Measurements from ENCODE around the gene KCND3.
"Not testable (repeated sequence)": the region's sequence is repeated elsewhere in the genome, so short reads cannot be mapped to it uniquely, and the experiment has no call there.

The KCND3 gene

DNA sequence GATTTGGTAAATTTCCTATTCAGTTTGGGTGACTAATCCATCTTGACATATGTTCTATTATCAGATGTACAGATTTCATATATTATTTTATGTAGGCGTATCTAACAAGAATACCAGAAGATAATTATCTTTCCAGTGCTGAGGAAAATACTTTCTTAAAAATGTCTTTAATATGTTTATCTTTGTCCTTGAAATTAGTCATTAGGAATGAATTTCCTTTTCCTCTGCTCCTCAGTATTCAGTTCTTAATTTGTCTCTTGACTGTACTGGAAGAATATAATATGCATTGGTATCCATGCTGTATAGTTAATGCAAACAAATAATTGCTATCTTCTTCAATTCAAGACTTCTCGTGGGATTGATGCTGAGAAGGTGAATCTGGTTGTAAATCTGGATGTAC lies 227.1 kb downstream of the KCND3 start:
- no peak for DNase-seq

DNA sequence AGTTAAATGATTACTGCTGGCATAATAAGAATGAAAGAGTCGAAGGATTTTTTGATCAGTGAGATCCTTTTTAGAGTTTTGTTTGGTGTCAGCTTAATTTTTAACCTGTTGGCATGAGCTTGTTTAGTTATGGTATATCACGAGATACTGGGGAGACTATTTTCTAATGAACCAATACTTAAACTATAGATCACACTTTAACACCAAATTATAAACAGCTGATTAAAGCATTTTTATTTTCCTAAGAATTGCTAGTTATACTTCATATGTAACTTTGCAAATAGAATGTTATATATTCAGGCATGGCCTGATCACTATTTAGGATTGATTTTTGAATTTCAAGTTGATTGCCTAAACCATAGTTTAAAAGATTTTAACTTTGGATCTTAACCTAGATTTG lies 227.8 kb downstream of the KCND3 start:
- DNase-seq = no peak

DNA sequence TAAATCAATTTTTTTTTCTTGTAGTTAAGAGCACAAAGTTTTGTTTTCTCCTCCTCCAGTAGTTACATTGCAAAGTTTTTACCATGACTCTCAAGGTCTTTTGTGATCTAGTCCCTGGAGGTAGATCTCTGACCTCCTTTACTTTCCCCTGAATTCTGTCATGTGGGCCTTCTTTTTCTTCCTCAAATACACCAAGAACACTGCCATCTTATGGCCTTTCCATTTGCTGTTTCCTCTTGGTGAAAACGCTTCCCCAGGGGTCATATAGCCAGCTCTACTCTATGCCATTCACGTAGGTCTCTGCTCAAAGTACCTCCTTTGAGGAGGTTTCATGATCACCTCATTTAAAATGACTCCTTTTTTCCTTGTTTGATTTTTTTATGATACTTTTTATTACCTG lies 231.1 kb downstream of the KCND3 start:
- DNase-seq = no peak

DNA sequence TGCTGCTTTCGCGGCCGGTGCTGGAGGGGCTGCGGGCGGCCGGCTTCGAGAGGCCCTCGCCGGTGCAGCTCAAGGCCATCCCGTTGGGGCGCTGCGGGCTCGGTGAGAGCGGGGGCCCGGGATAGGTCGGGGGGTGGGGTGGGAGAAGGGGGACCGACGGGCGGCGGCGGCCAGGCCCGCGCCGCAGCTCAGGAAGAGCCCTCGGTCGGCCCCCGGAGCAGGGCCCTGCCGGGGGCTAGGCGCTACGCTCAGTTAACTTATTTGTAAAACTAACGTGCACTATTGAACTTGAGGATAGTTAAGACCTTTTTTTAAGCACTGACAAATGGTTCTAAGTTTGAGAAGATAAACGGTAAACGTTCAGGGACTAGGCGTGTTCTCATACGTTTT lies 233.3 kb downstream of the KCND3 start:
- no peak for DNase-seq

DNA sequence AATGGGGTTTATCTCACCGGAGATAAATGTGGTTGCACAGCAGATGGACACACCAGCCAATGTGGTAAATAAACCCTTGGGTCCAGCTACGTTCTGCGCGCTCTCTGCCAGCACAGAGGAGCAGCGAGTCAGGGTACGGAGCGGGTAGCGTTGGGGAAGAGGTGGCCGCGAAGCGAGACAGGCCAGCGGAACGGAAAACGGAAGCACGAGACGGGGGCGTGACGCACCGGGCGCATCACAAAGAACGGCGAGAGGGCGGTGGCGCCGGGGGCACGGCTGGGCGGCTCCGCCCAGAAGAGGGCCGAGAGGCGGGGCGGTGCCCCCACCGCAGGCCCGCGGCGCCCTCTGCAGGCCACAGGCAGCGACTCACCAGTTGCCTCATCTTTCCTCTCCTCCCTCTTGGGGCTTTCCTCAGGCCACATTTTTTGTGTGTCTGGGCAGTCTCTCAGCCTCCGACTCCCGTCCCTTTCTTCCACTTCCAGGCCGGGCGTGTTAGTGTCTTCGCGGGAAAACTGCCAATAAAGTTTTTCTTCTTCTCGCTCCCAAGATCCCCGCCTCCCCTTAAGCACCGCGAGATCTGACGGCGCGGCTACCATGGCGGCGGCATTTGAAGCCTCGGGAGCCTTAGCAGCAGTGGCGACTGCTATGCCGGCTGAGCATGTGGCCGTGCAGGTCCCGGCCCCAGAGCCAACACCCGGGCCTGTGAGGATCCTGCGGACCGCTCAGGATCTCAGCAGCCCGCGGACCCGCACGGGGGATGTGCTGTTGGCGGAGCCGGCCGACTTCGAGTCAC lies 233.9 kb downstream of the KCND3 start, which contains the start of gene DDX20:
TSS of gene DDX20 (plus strand) at position 571 of the 793 bp plus-strand sequence. CDS start at position 595, 24 bp downstream.
- peak; percentile 90 for DNase-seq

DNA sequence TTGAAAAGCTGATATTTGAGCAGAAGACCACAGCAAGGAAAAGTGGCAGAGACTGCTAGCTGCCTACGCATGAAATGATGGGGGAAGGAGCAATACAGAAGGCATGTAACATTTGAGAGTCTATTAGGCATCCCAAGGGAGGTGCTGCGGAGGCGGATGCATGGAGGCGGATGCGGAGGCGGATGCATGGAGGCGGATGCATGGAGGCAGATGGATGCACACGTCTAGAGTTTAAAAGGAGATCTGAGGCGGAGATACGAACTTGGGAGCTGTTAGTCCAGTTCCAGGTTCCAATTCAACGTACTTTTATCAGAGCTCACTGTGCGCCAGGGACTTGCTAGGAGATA lies 234.5 kb downstream of the KCND3 start:
- DNase-seq = no peak

DNA sequence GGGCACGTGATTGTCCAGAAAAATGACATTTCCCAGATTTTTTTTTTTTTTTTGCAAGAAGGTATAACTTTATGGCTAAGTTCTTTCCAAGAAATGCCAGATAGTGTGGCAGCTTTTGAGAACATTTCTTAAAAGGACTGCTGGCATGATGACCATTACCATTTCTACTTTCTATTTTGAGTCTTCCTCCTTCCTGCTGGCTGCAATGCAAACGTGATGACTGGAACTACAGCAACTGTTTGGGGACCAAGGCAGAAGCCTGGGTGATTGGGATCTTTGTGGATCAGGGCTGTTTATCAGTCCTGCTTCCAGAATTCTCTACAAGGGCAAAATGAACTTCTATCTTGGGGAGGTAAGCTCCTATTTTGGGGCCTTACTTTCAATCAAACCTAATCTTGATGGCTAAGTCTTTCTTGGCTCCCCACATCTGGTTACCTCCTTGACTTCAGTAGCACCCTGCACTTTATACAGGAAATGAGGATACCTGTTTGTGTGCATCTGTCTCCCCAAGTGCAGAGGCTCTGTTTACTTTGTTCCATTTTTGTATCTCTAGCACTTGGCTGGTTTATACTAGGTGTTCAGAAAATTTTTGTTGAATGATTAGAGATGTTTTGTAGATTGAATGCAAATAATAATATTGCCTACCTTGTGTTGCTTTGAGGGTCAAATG lies 237.4 kb downstream of the KCND3 start:
- DNase-seq = no peak

DNA sequence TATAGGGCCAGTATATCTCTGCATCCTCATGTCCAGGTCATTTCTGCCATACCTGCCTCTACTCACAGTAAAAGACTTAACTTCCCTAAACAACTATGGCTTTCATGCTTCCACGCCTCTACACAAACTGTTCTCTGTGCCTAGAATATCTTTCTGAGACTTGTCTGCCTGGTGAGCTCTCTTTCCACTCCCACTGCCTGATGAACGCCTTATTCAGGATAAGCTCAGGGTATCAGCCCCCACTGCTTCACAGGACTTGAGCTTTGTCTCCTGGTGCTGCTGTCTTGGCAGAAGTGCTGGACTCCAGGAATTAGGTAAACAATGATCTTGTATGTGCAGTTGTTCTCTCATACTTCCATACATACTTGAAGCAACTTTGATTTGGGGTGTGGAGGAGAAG lies 238.6 kb downstream of the KCND3 start:
- DNase-seq = no peak

DNA sequence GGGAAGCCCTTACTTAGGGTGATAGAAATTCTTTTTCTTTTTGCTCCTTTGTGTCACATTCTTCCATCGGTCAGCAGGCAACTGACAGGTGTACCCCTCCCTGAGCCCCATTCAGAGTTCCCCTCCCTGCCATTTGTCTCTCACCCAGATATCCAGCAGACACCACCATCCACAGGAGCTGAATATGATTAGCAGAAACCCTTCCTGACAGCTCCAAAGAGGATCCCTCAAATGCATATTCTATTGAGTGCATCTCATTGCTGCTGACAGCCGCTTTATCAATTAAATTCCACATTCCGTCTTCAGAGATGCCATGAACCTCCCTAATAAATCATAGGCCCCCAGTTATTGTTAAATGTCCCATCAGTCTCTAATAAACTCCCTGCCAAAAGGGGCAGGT lies 239.8 kb downstream of the KCND3 start:
- no peak for DNase-seq

DNA sequence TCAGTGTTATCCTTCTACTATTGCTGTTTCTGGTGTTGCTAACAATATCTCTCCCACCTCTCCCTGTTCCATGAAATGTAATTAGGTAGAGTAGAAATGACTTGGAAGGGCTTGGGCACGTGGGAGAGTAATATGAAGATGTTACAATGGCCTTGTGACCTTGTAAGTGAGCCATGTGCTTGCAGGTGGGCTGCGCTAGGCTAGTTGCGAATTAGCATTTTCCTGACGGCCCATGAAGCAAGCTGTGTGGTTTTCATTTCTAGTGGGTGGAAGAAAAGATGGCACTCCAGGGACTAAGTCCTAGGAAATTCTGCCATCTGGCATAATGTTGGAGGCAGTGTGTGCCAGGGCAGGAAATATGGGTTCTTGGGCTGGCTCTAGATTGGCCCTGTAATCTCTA lies 241.5 kb downstream of the KCND3 start:
- DNase-seq = no peak

DNA sequence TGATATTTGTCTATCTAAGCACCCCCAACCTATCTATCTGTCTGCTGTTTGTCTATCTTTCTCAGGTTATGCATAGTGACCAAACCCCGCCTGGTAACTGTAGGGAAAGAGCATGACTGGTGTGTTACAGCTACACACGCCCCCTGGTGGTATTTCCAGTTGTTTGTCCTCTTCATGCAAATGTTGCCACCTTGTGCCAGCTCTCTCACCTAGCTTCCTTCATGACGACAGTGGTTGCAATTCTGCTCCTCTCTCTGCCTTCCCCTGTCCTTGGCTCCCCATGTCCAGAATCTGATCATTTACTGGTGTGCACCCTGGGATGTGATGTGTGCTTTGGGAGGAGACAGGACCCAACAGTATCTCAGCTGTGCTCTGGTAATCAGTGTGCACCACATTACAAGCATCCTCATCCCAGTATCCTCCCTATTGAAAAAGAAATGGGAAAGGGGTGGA lies 242.2 kb downstream of the KCND3 start:
- no peak for DNase-seq

DNA sequence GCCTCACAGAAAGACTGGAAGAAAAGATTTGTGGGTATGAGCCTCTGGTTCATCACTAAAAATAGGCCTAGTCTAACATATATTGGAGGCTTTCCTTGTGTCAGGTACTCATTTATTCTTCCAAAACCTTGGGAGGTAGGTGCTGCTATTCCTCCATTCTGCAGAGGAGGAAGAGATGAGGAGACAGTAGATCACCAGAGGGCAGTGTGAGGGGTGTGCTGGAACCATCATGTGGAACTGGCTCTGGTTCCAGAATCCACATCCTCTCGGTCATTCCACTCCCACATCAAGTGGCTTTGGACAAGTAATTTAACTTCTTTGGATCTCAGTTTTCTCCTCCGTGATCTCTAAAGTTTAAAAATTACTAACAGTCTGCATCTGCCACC lies 242.9 kb downstream of the KCND3 start:
- DNase-seq = no peak

DNA sequence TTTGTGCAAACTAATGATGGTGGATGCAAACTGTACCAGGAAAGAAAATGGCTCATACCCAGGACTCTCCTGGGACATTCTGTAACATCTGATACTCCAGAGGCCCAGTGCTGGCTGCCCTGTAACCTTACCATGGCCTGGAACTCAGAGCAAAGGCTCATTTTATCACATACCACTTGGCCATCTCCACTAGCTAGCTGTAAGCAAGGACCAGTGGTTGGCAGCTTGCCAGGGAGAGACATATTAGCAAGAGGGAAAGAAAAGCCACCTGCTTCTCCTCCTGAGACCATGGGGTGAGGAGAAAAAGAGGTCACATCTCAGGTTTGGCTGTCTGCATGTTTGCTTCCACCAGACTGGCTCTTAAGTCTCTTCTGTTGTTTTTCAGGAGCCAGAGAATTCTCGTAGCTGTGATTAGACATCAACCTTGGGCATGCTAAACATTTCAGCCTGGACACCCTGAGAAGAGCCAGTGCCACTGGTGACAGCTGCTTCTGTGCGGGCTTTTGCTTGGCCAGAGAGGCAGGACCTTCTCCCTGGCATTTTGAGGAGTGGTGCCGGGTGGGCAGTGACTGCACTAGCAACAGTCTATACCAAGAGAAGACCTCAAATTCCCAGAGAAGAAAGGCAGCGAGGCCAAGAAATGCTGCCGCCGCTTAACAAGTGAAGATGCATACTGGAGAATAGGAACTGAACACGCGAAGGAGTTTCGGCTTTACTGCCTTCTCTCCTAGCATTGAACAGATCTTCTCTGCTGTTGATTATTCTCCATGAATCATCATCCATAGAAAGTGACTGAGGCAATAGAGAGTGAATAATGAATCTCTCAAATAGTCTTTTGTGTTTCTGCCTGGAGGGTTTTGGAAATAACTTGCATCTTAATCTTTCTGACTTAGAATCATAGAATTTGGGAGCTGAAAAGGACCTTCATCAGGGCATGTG lies 243.5 kb downstream of the KCND3 start:
- no peak for DNase-seq

DNA sequence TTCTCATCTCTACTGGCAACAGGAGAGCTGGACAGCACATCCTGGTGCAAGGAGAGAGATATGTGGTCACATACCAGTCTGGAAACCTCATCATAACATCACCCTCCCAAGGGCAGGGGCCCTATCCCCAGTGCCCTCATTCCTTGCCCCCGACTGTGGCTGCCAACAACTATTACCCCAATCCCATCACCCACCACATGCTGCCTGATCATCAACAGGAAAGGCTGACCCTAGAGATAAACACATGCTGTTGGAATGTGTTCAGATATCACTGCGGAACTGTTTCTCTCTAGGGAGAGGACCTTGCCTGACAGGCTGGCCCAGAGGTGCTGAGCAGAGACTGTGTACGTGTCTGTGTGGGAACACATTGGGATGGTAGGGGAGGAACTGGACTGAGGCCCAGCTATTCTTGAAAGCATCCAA lies 245.8 kb downstream of the KCND3 start:
- DNase-seq = no peak

DNA sequence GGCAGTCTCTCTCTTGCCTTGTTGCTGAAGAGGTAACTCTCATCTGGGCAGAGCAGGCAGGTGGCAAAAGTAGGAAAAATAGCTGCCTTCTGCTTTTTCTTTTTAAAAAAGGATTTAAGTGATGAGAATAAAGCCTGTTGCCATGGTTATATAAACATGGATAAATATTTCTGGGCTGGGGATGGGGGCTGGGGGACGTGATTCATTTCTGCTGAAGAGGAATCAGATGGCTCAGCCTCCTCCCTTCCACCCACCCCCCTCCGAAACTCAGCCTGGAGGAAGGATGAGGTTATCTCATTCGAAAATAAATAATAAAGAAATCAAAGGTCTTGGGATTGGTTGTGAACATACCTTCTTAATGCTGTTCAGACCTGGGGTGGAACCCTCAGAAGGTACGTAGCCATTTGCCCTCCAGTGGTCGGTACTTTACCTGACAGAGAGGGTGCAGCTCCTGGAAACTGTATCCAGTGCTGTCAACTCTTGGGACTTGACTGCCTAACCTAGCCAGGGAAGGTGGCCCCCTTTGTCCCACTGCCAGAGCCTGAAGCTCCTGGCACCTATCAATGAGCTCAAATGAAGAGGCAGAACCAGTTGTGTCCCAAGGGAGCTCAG lies 246.4 kb downstream of the KCND3 start:
- DNase-seq = no peak

DNA sequence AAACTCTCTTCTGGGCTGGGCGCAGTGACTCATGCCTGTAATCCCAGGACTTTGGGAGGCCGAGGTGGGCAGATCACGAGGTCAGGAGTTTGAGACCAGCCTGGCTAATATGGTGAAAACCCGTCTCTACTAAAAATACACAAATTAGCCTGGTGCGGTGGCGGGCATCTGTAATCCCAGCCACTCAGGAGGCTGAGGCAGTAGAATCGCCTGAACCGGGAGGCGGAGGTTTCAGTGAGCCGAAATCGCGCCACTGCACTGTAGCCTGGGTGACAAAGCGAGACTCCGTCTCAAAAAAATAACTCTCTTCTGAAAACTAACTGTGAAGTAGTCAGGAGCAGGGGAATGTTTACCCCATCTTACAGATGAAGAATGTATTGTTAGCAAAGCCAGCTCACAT lies 247.2 kb downstream of the KCND3 start:
- not testable (repeated sequence) for DNase-seq

DNA sequence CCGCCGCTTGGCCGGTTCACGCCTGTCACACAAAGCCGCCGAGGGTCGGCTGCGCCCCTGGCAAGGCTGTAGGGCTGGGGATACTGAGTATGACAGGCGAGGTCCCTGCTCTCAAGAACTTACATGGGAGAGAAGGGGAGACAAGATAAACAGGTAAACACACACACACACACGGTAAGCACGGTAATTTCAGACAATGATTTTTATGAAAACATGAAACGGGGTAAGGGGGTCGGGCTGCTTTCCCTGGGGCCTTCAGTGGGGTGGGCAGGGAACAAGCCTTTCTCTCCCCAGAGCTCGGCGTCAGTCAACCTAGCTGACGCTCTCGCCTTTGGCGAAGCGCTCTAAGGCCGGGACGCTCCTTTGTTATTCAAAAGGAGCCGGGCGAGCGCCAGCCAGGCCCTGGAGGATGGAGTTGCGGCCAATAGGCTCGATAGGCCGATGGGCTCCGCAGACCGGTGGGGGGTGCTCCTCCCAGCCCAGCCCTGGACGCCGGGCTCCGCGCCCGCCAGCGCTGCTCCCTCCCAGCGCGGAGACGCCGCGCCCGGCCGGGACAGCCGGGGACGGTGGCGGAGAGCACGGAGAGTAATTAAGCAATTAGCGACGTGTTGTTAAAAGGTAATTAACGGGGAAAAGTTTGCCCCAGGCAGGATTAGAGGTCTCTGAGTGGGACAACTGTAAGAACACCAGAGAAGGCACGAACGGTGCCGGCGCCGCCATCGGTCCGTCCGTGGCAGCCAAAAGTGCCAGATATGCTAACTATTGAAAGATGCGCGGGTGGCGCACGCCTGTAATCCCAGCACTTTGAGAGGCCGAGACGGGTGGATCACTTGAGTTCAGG lies 249.3 kb downstream of the KCND3 start:
- peak; percentile 33 for DNase-seq

DNA sequence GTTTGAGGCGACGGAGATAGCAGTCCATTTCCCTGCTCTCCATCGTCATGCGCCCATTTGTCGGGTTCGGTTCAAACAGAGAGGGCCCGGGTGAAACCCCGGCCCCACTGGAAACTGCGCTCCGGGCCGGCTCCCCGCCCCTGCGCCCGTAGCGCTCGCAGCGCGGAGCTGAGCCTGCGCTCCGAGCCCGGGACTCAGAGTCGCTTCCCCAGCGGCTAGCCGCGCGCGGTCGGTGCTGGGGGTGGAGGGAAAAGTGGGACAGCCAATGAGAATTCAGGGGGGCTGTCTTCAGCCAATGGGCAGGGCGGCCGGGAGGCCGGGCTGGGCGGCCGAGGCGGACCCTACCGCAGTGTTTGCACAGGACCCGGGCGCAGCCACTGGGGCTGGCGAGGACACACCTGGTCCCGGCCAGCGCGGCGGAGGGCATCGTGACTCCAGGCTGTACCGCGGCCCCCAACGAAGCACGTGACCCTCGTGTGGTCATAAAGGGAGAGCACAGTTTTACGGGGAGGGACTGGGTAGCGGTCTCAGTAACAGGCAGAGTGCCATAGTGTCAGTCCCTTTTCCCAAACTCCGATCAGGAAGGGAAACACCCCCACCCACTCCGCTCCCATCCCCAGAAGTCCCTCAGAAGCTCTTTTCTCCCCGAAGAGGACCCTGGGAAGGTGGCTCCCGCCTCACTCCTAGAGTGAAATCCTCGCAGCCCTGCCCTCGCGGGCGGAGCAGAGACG lies 250.1 kb downstream of the KCND3 start, which contains the start of gene INKA2:
TSS of gene INKA2 (minus strand) at position 202 of the 731 bp plus-strand sequence. CDS start at position 49, 153 bp downstream.
- DNase-seq = peak; percentile 87

DNA sequence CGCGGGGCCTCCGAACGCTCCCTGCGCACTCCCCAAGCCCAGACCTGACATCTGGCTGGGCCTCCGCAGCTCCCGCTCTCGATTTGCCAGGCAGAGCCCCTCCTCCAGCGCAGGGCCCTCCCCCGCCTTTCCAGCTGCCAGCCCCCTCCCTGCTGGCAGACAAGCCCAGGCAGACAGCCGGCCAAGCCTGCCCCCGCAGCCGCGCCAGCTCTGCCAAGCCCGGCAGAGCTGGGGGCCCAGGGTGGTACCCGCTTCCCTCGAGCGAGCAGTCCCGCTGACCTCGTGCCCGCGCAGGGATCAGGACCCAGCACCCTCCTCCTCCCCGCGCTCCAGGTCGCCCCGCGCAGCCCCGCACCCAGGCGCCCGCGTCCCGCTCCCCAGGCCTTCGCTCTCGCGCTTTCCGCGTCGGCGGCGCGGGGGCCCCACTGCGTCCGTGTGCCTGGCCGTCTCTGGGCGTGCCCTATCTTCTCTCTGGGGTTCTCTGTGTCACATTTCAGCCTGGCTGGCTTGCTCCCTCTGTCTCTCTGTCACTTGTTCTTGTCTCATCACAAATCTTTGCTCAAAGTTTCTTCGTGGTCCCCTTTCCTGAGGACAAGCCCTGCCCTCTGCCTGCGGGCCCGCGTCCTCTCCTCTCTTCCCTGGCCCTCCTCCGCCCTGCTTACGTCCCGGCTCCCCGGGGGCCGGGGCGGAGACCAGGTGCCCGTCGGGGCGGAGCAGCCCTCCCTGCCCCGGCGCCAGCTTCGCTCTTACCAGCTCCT lies 250.9 kb downstream of the KCND3 start:
- peak; percentile 65 for DNase-seq

DNA sequence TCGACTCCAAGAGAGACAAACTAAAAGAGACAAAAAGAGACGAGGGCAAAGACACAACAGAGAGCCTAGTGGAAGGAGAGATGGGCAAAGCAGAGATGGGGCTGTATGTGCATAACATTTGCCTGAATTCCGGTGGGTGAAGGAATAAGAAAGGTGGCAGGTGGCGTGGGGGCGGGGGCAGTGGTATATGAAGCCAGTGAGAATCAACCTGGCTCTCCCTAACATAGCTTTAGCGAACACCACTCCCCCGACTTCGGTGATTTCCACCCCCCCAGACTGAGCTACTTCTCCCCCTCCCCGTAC lies 251.4 kb downstream of the KCND3 start:
- DNase-seq = no peak
